Activated CD4-positive, alpha-beta T cell treated with anti-CD3 and anti-CD28 coated beads for 36 hours (primary cell): ENCODE measurements around the gene WNT16. TPM values are rescaled to one million over a fixed set of nuclear protein-coding genes. Genes with fewer than 3 reads are reported as not detected.

ENCODE experiments used
- ATAC-seq: fragments of 200-7000 bp; cut with Tn5 transposase; one replicate; pipeline ENCODE4 v1.10.0; 2021; ENCODE audit warnings: mild to moderate bottlenecking, moderate library complexity
- CTCF ChIA-PET: fragments of 350-600 bp; sonication (Branson Sonifier 250); formaldehyde crosslinking; loops from one replicate; lab custom pipeline; 2021; ENCODE audit warnings: antibody characterized with exemption; lab: Charles Lee
- POLR2A ChIA-PET: fragments of 350-600 bp; sonication (Branson Sonifier 250); formaldehyde crosslinking; loops from one replicate; lab custom pipeline; 2021; ENCODE audit warnings: antibody characterized with exemption, inconsistent platforms; lab: Charles Lee
- DNase-seq: peaks from one replicate; pipeline ENCODE4 v3.0.0-alpha.2; 2020
- H3K27ac Mint-ChIP-seq: one replicate; pipeline ENCODE4 v1.8.0; 2021; ENCODE audit warnings: mixed read lengths
- H3K27me3 Mint-ChIP-seq: one replicate; pipeline ENCODE4 v1.8.0; 2021; ENCODE audit warnings: mixed read lengths
- H3K36me3 Mint-ChIP-seq: one replicate; pipeline ENCODE4 v1.8.0; 2021; ENCODE audit warnings: low read depth, mixed read lengths
- H3K4me1 Mint-ChIP-seq: one replicate; pipeline ENCODE4 v1.8.0; 2021; ENCODE audit warnings: mixed read lengths
- H3K4me3 Mint-ChIP-seq: one replicate; pipeline ENCODE4 v1.8.0; 2021; ENCODE audit warnings: mild to moderate bottlenecking, moderate library complexity, mixed read lengths
- H3K9me3 Mint-ChIP-seq: one replicate; pipeline ENCODE4 v1.8.0; 2021; ENCODE audit warnings: low read depth, mixed read lengths
- intact Hi-C, 2 experiments: fragments of 100-400 bp; cut with DNase I in 1 of 2; cut with micrococcal nuclease in 1 of 2; formaldehyde crosslinking; loops; one replicate each; pipeline versions ENCODE4 v1.14.2 to v1.15.1; 2022 to 2024; cut with DNase I, micrococcal nuclease
- total RNA-seq, 2 experiments: library from RNA; stranded (reverse); gene quantifications; one replicate each; pipeline ENCODE4 v1.2.3, GENCODE V29; 2021

Gene WNT16
- total RNA-seq, 2 experiments from 2014 or later: not detected

- ChIA-PET CTCF (interaction anchor here (1.2 to 7.7 kb wide), 5 partner anchors 9 to 164 kb away, joined by 3 to 32 read pairs (median 6); partner anchors contain the start of gene FAM3C), POLR2A (interaction anchor here (2.1 kb wide), 1 partner anchor 13 kb away, joined by 5 read pairs; the partner anchor contains the start of gene FAM3C)
- intact Hi-C loops: no loop called here
- no peaks in the 10 kb centered on the region for H3K9me3 Mint-ChIP-seq
- H3K27ac Mint-ChIP-seq: no peak overlapping the region
- DNase-seq (no peak), ATAC-seq (no peak)
- no peaks in the 10 kb centered on the region for H3K27me3 Mint-ChIP-seq
- H3K4me1 Mint-ChIP-seq: peaks cover 47% of the 10 kb centered on the region
- H3K4me3 Mint-ChIP-seq: no peak overlapping the region
- H3K36me3 Mint-ChIP-seq: peaks cover 10% of the 10 kb centered on the region
These were observed 53.7 kb downstream of the WNT16 start for GRCh38 chr7:121382473-121382872.

GRCh38 chr7:121383235-121383910 lies 54.6 kb downstream of the WNT16 start:
- Mint-ChIP-seq H3K4me3 (no peak overlapping the region), H3K27me3 (no peaks in the 10 kb centered on the region), H3K9me3 (no peaks in the 10 kb centered on the region), H3K36me3 (peaks cover 9% of the 10 kb centered on the region), H3K27ac (peak overlapping the region; percentile 8), H3K4me1 (peaks cover 51% of the 10 kb centered on the region)
- no peak for ATAC-seq
- DNase-seq: no peak
- ChIA-PET CTCF (interaction anchor here (1.0 to 7.7 kb wide), 5 partner anchors 10 to 23 kb away, joined by 3 to 32 read pairs (median 6); partner anchors contain the start of gene FAM3C), POLR2A (interaction anchor here (2.1 kb wide), 1 partner anchor 12 kb away, joined by 5 read pairs; the partner anchor contains the start of gene FAM3C)
- intact Hi-C loops: no loop called here

GRCh38 chr7:121384265-121384664 lies 55.5 kb downstream of the WNT16 start:
- CTCF ChIA-PET: interaction anchor here (2.1 to 7.7 kb wide), 2 partner anchors 13 to 17 kb away, joined by 16 to 32 read pairs; partner anchors contain the start of gene FAM3C
- Mint-ChIP-seq H3K27ac (no peak overlapping the region), H3K4me3 (no peak overlapping the region)

GRCh38 chr7:121385056-121385799 lies 56.4 kb downstream of the WNT16 start:
- H3K27ac Mint-ChIP-seq: no peak overlapping the region
- POLR2A ChIA-PET: no interaction called here
- peaks cover 6% of the 10 kb centered on the region for H3K36me3 Mint-ChIP-seq
- no peaks in the 10 kb centered on the region for H3K9me3 Mint-ChIP-seq
- no peak for ATAC-seq
- CTCF ChIA-PET: interaction anchor here (1.5 to 7.7 kb wide), 3 partner anchors 12 to 18 kb away, joined by 5 to 32 read pairs (median 16); partner anchors contain the start of gene FAM3C
- DNase-seq: no peak
- peaks cover 63% of the 10 kb centered on the region for H3K4me1 Mint-ChIP-seq
- H3K27me3 Mint-ChIP-seq: no peaks in the 10 kb centered on the region
- intact Hi-C loops: no loop called here
- H3K4me3 Mint-ChIP-seq: no peak overlapping the region

More at GRCh38 chr7:121384265-121384664, 55.5 kb downstream of the WNT16 start:
- intact Hi-C loops: no loop called here
- DNase-seq (no peak), ATAC-seq (no peak)
- peaks cover 9% of the 10 kb centered on the region for H3K36me3 Mint-ChIP-seq
- H3K9me3 Mint-ChIP-seq: no peaks in the 10 kb centered on the region
- no peaks in the 10 kb centered on the region for H3K27me3 Mint-ChIP-seq
- H3K4me1 Mint-ChIP-seq: peaks cover 57% of the 10 kb centered on the region
- POLR2A ChIA-PET: interaction anchor here (2.1 kb wide), 1 partner anchor 11 kb away, joined by 5 read pairs; the partner anchor contains the start of gene FAM3C

- Mint-ChIP-seq H3K36me3 (peaks cover 5% of the 10 kb centered on the region), H3K9me3 (no peaks in the 10 kb centered on the region), H3K4me1 (peaks cover 67% of the 10 kb centered on the region), H3K27ac (no peak overlapping the region), H3K4me3 (no peak overlapping the region), H3K27me3 (no peaks in the 10 kb centered on the region)
- POLR2A ChIA-PET: no interaction called here
- CTCF ChIA-PET: interaction anchor here (1.5 to 7.7 kb wide), 3 partner anchors 11 to 19 kb away, joined by 5 to 32 read pairs (median 16); partner anchors contain the start of gene FAM3C
- DNase-seq (no peak), ATAC-seq (peak; percentile 53)
- intact Hi-C loops: no loop called here
These were observed 57.0 kb downstream of the WNT16 start for GRCh38 chr7:121385800-121386179.

- H3K36me3 Mint-ChIP-seq: peaks cover 15% of the 10 kb centered on the region
- no peak for ATAC-seq
- no peak overlapping the region for H3K4me3 Mint-ChIP-seq
- ChIA-PET CTCF (interaction anchor here (0.6 to 1.6 kb wide), 3 partner anchors 22 to 159 kb away, joined by 3 to 5 read pairs (median 3); no protein-coding TSS in a partner anchor), POLR2A (no interaction called here)
- intact Hi-C loops: no loop called here
- no peaks in the 10 kb centered on the region for H3K27me3 Mint-ChIP-seq
- no peak overlapping the region for H3K27ac Mint-ChIP-seq
- DNase-seq: no peak
- H3K4me1 Mint-ChIP-seq: peaks cover 72% of the 10 kb centered on the region
- H3K9me3 Mint-ChIP-seq: no peaks in the 10 kb centered on the region
These were observed 60.1 kb downstream of the WNT16 start for GRCh38 chr7:121388950-121389349.

GRCh38 chr7:121390109-121390508 lies 61.3 kb downstream of the WNT16 start:
- Mint-ChIP-seq H3K9me3 (no peaks in the 10 kb centered on the region), H3K4me1 (peaks cover 69% of the 10 kb centered on the region), H3K4me3 (no peak overlapping the region), H3K27ac (no peak overlapping the region), H3K27me3 (no peaks in the 10 kb centered on the region), H3K36me3 (peaks cover 16% of the 10 kb centered on the region)
- DNase-seq (no peak), ATAC-seq (no peak)
- CTCF ChIA-PET: no interaction called here
- intact Hi-C loops: loop anchor here in 1 of 2 experiments (10.0 kb wide), 1 partner anchor 155 kb away; no protein-coding TSS in a partner anchor
- POLR2A ChIA-PET: no interaction called here

GRCh38 chr7:121390617-121391016 lies 61.8 kb downstream of the WNT16 start:
- DNase-seq (no peak), ATAC-seq (no peak)
- Mint-ChIP-seq H3K4me1 (peaks cover 64% of the 10 kb centered on the region), H3K27me3 (no peaks in the 10 kb centered on the region), H3K36me3 (peaks cover 16% of the 10 kb centered on the region), H3K4me3 (no peak overlapping the region), H3K9me3 (no peaks in the 10 kb centered on the region), H3K27ac (no peak overlapping the region)
- ChIA-PET POLR2A (no interaction called here), CTCF (interaction anchor here (1.6 kb wide), 1 partner anchor 11 kb away, joined by 6 read pairs; no protein-coding TSS in a partner anchor)
- intact Hi-C loops: loop anchor here in 1 of 2 experiments (10.0 kb wide), 1 partner anchor 154 kb away; no protein-coding TSS in a partner anchor

Other genes with a start within 250 kb of the WNT16 start
- 10 to 100 TPM; 13.3 to 14.9 TPM for gene FAM3C, start 67.3 kb downstream of the WNT16 start, total RNA-seq